Measurements from ENCODE around the gene SMDT1. TPM values are rescaled to one million over a fixed set of nuclear protein-coding genes. Genes with fewer than 3 reads are reported as not detected.

The SMDT1 gene
- total RNA-seq, 1 experiment from 2014 or later, result 18.3 TPM

DNA sequence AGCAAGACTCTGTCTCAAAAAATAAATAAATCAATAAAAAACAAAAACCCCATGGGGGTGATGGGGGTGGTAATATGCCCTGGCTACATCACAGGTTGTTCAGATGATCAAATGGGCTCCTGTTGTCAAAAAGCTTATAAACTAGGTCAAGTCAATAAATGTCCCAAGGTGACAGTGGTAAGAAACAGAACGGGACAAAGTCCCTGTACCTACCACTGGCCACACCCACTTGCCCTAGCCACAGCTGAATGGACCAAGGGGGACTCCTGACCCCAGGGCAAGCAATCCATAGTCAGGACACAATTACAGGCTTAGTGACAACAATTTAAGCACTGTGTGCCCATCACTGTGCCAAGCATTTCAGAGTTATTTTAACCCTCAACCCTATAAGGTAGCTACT, 14.9 kb upstream of the SMDT1 start:
- Histone ChIP-seq H3F3A (ENCODE audit: low read length, unreplicated experiment) (no peaks in the 10 kb centered on the region), H3K36me3 (ENCODE audit: low read depth, low read length) (0 out of 2 replicates have a peak, but pooled peaks cover 5% of the 10 kb centered on the region), H2AFZ (ENCODE audit: low read length) (no peak overlapping the region), H3K4me3 (ENCODE audit: low read length) (no peak overlapping the region), H3K27me3 (ENCODE audit: low read length) (no peaks in the 10 kb centered on the region), H3K9me2 (replicated peaks; ENCODE audit: low read length) (no peaks in the 10 kb centered on the region), H3K9ac (ENCODE audit: low read length) (no peak overlapping the region), H3K4me1 (ENCODE audit: insufficient read depth, low read length) (peaks cover 2% of the 10 kb centered on the region; the same call in 1 of the 2 replicates), H3K4me2 (ENCODE audit: low read length) (no peak overlapping the region), H3K9me3 (ENCODE audit: low read length) (no peaks in the 10 kb centered on the region), H3K27ac (ENCODE audit: low read length) (no peak overlapping the region), H4K20me1 (ENCODE audit: low read length) (no peaks in the 10 kb centered on the region), H3K79me2 (ENCODE audit: low read length) (peaks cover 2% of the 10 kb centered on the region; the same call in 1 of the 2 replicates)
- BruUV-seq (replicated peaks), result no TSS peak
- CTCF ChIA-PET, result no interaction called here
- intact Hi-C loops (cut with micrococcal nuclease), result no loop called here
- DNase-seq, result no peak
- ATAC-seq, result no peak
- POLR2A ChIA-PET (ENCODE audit: unreplicated experiment), result no interaction called here
- TF ChIP-seq EZH2 (IDR thresholded peaks at IDR 0.05; ENCODE audit: low read length, unreplicated experiment), result no peak
- no peak for TF ChIP-seq EZH2phosphoT487 (IDR thresholded peaks at IDR 0.05; ENCODE audit: borderline replicate concordance, low read length)
- TF ChIP-seq, protein P1, sequence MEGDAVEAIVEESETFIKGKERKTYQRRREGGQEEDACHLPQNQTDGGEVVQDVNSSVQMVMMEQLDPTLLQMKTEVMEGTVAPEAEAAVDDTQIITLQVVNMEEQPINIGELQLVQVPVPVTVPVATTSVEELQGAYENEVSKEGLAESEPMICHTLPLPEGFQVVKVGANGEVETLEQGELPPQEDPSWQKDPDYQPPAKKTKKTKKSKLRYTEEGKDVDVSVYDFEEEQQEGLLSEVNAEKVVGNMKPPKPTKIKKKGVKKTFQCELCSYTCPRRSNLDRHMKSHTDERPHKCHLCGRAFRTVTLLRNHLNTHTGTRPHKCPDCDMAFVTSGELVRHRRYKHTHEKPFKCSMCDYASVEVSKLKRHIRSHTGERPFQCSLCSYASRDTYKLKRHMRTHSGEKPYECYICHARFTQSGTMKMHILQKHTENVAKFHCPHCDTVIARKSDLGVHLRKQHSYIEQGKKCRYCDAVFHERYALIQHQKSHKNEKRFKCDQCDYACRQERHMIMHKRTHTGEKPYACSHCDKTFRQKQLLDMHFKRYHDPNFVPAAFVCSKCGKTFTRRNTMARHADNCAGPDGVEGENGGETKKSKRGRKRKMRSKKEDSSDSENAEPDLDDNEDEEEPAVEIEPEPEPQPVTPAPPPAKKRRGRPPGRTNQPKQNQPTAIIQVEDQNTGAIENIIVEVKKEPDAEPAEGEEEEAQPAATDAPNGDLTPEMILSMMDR (conservative IDR thresholded peaks at IDR 0.05; ENCODE audit: low read depth, low read length), result no peak

DNA sequence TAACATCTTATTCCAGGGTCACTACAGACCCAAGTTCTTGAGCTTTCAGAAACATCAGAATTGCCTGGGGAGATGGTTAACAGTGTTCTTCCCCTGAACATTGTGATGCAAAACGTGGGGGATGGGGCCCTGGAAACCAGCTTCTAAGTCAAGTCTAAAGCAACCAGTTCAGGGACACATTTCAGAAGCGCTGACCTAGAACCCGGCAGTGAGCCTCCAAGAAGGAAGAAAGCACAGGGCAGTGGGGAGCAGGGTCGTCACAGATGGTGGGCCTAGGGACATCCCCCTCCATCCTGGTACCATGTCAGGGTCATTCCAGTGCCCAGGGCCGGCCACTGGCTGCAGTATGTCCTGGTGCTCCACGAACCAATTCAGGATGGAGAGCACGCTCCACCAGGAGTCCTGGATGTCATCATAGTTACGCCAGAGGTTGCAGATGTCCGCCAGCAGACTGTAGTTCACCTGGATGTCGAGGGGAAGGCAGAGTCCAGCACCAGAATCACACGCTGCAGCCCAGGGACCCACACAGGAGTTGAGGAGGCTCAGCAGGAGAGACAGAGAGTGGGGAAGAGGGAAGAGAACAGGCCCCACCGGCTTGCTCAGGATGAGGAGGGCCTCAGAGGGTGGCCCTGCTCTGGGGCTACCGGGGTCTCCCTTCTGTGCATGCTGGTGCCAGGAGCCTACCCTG, 13.9 kb upstream of the SMDT1 start:
- intact Hi-C loops (cut with micrococcal nuclease), result no loop called here
- ChIA-PET CTCF (no interaction called here), POLR2A (ENCODE audit: unreplicated experiment) (no interaction called here)
- Histone ChIP-seq H3K4me1 (ENCODE audit: insufficient read depth, low read length) (peaks cover 8% of the 10 kb centered on the region; the same call in 1 of the 2 replicates), H3K79me2 (ENCODE audit: low read length) (peaks cover 7% of the 10 kb centered on the region; the same call in 1 of the 2 replicates), H4K20me1 (ENCODE audit: low read length) (no peaks in the 10 kb centered on the region), H3K4me2 (ENCODE audit: low read length) (no peak overlapping the region), H2AFZ (ENCODE audit: low read length) (no peak overlapping the region), H3K9ac (ENCODE audit: low read length) (no peak overlapping the region), H3K4me3 (ENCODE audit: low read length) (no peak overlapping the region), H3K36me3 (ENCODE audit: low read depth, low read length) (no peaks in the 10 kb centered on the region), H3K9me2 (replicated peaks; ENCODE audit: low read length) (no peaks in the 10 kb centered on the region), H3K27ac (ENCODE audit: low read length) (no peak overlapping the region), H3K27me3 (ENCODE audit: low read length) (no peaks in the 10 kb centered on the region), H3K9me3 (ENCODE audit: low read length) (no peaks in the 10 kb centered on the region), H3F3A (ENCODE audit: low read length, unreplicated experiment) (no peaks in the 10 kb centered on the region)
- no peak for TF ChIP-seq EZH2phosphoT487 (IDR thresholded peaks at IDR 0.05; ENCODE audit: borderline replicate concordance, low read length)
- TF ChIP-seq EZH2 (IDR thresholded peaks at IDR 0.05; ENCODE audit: low read length, unreplicated experiment), result no peak
- TF ChIP-seq, protein P1 (conservative IDR thresholded peaks at IDR 0.05; ENCODE audit: low read depth, low read length), result no peak
- no TSS peak for BruUV-seq (replicated peaks)
- DNase-seq (no peak), ATAC-seq (no peak)

DNA sequence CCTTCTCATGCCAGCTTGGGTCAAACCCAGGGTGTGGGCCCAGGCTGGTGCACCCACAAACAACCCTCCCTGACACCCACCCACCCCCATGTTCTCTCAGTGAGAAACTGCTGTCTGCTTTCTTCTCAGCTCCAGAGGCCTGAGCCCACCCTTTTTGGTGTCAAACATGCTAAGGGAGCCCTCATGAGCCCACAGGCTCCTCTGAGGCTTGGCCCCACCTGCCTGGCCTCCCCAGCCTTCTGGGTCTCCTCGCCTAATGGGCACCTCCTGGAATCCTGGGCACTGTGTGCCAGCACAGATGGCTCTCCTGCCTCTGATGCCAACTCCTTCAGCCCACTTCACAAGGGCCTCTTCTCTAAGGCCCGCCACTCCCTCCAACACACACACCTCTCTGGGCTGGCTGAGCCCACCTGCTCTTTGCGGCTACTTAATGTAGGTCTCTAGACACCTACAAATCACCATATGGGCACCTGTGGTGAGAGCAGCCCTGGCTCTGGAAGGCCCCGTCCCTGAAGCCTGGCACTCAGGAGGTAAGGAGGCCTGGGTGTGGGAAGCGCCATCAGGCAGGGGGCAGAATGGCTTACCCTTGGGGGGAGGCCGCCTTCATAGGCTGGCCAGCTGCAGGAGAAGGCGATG, 13.3 kb upstream of the SMDT1 start:
- intact Hi-C loops (cut with micrococcal nuclease), result no loop called here
- CTCF ChIA-PET, result no interaction called here

More for the DNA sequence above, 13.3 kb upstream of the SMDT1 start:
- H3K79me2 ChIP-seq (ENCODE audit: low read length), result peaks cover 7% of the 10 kb centered on the region; the same call in 1 of the 2 replicates
- no peak for TF ChIP-seq EZH2 (IDR thresholded peaks at IDR 0.05; ENCODE audit: low read length, unreplicated experiment)
- TF ChIP-seq, protein P1 (conservative IDR thresholded peaks at IDR 0.05; ENCODE audit: low read depth, low read length), result no peak
- TF ChIP-seq EZH2phosphoT487 (IDR thresholded peaks at IDR 0.05; ENCODE audit: borderline replicate concordance, low read length), result no peak
- ATAC-seq (no peak), DNase-seq (no peak)
- H3K4me2 ChIP-seq (ENCODE audit: low read length), result no peak overlapping the region
- no peak overlapping the region for H2AFZ ChIP-seq (ENCODE audit: low read length)
- H3K9me3 ChIP-seq (ENCODE audit: low read length), result no peaks in the 10 kb centered on the region
- no peaks in the 10 kb centered on the region for H3K9me2 ChIP-seq (replicated peaks; ENCODE audit: low read length)
- H3K27ac ChIP-seq (ENCODE audit: low read length), result no peak overlapping the region
- H3K9ac ChIP-seq (ENCODE audit: low read length), result no peak overlapping the region
- H3K27me3 ChIP-seq (ENCODE audit: low read length), result no peaks in the 10 kb centered on the region
- H3K4me3 ChIP-seq (ENCODE audit: low read length), result no peak overlapping the region
- no TSS peak for BruUV-seq (replicated peaks)
- POLR2A ChIA-PET (ENCODE audit: unreplicated experiment), result no interaction called here
- H3K36me3 ChIP-seq (ENCODE audit: low read depth, low read length), result no peaks in the 10 kb centered on the region
- H3F3A ChIP-seq (ENCODE audit: low read length, unreplicated experiment), result no peaks in the 10 kb centered on the region
- H3K4me1 ChIP-seq (ENCODE audit: insufficient read depth, low read length), result peaks cover 12% of the 10 kb centered on the region
- H4K20me1 ChIP-seq (ENCODE audit: low read length), result no peaks in the 10 kb centered on the region

All from PC-3 (cell line).